ENCODE results near the gene BCL11B.
"Not testable (repeated sequence)": the region's sequence is repeated elsewhere in the genome, so short reads cannot be mapped to it uniquely, and the experiment has no call there.

BCL11B gene

GRCh38 chr14:99194736-99195135, 77.3 kb downstream of the BCL11B start:
- no peak for DNase-seq

DNA sequence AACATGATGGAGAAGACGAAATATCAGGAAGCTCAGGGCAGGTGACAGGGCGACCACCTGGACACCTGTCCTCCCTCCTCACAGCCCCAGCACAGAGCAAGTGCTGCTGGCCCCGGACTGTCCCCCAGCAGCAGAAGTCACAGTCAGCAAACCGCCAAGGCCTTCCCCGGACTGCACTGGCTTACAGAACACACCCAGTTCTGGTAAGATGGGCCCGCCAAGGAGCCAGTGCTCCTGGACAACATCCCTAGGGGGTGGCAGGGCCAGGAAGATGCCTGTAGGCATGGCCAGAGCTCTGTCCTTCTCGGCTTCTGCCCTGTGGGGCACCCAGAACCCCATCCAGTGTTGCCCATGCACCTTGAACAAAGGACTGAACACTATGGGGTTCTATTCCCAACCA, 77.9 kb downstream of the BCL11B start:
- DNase-seq, result no peak

DNA sequence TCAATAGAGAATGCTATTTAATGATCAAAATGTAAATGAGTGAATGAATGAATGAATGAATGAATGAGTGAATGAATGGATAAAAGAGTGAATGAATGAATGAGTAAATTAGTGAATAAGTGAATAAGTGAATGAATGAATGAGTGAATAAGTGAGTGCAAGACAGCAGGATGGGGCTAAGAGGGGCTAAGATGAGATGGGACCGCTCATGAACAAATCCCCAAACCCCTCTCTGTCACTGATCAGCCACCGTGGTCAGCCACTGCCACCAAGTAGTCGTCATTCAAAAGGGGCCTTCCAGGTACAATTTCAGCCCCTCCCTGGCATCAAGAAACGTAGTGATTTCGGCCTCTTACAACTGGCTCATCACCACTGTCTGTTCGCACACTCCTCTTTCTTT, 79.2 kb downstream of the BCL11B start:
- DNase-seq, result no peak

- DNase-seq, result peak; percentile 16
Observed at GRCh38 chr14:99192028-99192621, 79.9 kb downstream of the BCL11B start.

- no peak for DNase-seq
Observed at GRCh38 chr14:99191395-99192027, 80.5 kb downstream of the BCL11B start.

GRCh38 chr14:99190696-99191394, 81.2 kb downstream of the BCL11B start:
- no peak for DNase-seq

GRCh38 chr14:99189201-99189801, 82.7 kb downstream of the BCL11B start:
- no peak for DNase-seq

DNA sequence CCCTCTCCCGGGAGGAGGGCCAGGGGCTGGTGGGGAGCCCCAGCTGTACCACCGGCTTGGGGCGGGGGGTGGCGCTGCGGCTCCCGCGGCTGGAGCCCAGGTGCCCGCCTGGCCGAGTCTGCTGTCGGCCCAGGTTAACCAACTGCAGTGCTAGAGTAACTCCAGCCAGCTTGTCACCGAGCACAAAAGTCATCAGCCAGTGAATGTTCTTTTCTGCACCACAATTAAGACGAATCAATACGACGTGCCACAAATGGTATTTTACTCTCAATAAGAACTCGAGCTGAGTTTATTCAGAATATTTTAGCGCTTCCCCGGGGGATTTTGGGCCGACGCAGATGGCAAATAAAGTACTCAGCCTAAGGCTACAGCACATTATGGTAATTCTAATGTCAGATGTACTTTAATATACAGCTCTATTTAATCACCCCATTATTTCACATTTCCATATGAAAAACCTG, 83.2 kb downstream of the BCL11B start:
- no peak for DNase-seq

- no peak for DNase-seq
Observed at GRCh38 chr14:99187858-99188257, 84.1 kb downstream of the BCL11B start.

DNA sequence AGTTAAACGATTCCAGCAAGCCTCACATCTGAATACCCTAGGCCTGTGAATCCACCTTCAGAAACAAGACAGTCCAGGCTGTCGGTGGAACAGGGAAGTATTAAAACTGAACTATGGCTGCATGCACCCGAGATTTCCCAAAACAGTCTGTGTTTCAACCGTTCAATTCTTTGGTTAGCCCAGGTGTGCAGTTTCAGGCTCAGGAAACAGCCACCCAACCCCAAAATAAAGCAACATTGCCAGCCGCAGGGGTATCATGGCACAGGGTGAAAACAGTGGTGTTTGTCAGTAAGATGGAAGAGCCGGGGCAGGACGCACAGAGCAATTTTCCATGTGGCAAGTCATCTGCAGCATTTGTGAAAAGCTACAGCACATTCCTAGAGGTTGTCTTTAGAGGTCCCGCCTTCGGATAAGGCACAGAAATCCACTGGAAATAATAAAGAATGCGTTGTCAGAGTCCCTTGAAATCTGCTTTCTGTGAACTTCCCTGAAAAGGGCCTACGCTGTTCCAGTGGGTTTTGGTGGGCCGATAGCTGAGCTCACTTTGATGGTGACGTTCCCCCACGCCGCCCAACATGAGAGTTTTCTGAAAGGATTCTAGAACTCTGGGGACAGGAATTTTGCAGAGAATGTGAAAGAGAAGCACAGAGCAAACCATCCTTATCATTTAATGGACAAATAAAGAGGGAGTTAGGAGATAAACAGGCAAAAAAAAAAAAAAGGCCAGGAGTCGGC, 84.9 kb downstream of the BCL11B start:
- no peak for DNase-seq

DNA sequence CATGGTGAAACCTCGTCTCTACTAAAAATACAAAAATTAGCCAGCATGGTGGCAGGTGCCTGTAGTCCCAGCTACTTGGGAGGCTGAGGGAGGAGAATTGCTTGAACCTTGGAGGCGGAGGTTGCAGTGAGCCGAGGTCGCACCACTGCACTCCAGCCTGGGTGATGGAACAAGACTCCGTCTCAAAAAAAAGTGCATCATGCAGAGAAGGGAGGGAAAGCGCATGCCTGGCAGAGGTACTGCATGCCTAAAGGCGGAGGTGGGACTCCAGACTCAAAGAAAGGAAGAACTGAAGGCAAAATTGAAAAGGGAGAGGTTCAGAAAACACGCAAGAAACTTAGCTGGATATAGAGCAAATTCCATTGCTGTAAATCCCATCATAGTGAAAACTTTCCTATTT, 85.7 kb downstream of the BCL11B start:
- DNase-seq, result not testable (repeated sequence)

- DNase-seq, result no peak
Observed at GRCh38 chr14:99185436-99186068, 86.4 kb downstream of the BCL11B start.

DNA sequence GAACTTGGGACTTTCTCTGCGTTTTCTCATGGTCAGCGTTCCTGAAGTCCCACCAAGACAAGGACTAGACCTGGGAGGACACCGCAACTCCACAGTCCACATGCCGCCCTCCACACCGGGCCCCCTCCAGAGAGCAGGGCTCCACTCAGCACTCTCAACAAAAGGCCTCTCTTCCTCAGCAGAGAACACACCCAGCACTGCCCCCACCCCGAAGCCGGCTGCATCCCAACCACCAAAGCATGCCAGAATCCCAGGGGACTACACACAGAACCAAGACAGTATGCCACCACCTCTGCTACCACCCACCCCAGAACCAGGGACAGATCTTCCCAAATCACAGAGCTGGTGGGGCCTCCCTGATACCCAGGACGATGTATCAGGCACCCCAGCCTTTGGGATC, 88.3 kb downstream of the BCL11B start:
- no peak for DNase-seq

DNA sequence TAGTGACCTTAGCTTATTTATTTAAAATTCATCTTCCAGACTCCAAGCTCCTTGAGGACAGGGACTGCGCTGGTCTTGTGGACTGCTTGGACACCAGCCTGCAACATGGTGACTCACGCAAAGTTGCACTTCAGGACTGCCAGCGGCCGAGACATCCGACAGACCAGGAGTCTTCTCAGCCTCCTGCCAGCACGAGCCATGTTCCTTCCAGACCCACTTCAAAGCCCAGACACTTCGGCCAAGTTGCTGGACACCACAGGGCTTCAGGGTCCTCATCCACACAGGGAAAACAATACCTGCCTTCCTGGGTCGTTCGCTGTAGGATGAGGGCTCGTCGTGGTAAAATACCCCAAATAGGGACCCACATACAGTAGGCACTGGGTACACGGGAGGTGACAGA, 88.7 kb downstream of the BCL11B start:
- no peak for DNase-seq

DNA sequence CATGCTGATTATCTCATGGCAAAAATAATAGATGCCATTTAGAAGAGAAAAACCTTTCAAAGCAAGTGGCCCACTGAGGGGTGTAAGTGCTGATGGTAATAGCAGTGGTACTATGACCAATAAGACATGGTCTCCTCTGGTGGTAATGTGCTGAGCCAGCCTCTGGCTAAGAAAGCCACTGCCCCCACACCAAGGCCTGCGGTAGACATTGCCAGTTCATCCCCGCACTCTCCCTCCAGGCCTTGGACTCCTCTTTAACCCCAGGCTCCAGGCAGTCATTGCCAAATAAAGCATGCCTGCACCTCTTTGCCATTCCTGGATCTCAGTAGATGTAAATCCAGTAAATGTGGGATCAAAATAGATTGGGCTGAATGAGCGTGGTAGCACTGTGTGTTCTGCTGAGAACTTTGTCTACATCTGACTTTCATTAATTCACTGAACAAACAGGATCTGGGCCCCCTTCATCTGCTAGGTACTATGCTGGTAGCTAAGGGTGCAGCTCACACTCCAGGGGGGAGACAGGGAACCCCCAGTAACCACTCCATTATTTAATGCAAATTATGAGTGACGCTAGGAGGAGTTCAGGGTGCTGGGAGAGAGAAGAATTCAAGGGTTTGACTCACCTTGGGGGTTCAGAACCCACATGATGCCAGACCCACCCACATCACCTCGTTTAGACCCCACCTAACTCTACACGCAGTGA, 89.3 kb downstream of the BCL11B start:
- DNase-seq, result no peak

DNA sequence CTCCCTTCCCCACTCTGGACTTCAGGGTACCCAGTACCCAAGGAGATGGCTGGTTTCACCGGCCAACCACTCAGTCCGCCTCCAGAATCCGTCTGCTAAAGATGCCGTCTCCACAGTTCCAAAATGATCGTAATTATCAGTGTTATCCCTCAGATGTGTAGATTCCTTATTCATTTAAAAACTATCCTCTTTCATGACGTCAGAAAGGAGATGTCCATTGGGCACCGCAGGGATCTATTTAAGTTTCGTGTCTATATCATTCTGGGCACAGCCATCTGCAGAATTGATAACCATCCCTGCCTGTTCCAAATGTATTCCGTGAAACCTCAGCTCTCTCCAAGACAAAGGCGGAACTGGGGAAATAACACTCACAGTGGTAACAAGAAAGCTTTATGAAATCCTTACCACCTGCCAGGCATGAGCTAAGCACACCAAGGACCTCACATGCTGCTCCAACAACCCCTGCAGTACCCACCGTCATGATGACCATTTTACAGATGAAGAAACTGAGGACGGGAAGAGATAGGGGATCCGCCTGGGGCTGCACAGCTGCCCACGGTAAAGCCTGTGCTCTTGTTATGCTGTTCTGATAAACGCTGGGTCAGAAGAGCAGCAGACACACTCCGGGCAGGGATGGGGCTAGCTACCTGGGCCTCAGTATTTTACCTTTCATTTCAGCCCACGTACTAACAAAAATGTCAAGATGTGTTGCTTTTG, 90.0 kb downstream of the BCL11B start:
- DNase-seq, result no peak

DNA sequence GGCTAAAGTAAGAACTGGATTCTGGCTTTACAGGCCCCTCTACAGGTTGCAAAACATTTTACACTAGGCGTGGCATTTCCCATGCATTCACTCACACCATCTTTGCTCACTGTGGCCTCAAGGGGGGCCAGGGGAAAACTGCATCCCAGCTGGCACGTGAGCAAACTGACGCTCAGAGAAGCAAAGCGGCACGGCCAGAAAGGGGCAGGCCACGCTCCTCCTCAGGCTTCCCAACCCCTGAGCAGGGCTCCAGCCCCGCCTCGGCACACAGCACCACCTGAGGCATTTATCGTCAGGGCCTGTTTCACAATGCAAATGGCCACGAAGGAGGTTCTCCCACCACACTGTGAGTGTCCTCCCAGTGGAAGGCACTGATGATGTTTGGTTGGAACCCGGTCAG, 90.8 kb downstream of the BCL11B start:
- DNase-seq, result no peak

DNA sequence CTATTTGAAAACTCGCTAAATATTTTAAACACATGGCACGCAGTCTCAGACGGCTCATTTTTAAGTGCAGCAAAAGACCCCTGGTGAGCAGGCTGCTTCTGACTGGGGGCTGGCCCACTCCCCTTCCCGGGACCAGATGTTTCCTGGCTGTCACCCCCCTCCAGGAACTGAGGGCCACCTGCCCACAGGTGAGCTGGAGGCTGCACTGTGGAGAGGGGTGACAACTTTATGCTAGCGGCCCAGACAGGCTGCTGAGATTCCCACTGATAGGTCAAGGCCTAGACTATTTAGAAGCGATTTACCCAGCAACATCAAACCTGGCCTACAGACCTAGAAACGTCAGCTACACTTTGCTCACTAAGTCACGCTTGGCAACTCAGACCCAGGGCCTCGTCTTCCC, 92.1 kb downstream of the BCL11B start:
- no peak for DNase-seq

DNA sequence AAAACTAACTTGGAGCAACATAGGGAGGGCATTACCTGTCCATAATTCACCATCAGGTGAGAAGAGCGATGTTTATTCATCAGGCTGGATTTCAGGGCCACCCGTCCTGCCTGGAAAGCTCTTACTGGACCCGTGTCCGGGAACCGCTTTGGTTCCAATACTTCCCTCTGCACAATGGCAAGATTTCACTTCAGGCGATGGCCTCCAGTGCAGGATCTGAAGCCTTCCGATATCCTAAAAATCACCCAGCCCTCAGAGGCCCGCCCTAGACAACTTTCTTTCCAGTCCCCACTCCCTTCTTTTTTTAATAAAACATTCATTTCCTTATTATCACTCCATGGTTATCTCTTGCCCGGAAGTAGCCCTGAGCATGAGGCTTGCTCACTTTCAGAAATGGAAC, 92.5 kb downstream of the BCL11B start:
- DNase-seq, result no peak

DNA sequence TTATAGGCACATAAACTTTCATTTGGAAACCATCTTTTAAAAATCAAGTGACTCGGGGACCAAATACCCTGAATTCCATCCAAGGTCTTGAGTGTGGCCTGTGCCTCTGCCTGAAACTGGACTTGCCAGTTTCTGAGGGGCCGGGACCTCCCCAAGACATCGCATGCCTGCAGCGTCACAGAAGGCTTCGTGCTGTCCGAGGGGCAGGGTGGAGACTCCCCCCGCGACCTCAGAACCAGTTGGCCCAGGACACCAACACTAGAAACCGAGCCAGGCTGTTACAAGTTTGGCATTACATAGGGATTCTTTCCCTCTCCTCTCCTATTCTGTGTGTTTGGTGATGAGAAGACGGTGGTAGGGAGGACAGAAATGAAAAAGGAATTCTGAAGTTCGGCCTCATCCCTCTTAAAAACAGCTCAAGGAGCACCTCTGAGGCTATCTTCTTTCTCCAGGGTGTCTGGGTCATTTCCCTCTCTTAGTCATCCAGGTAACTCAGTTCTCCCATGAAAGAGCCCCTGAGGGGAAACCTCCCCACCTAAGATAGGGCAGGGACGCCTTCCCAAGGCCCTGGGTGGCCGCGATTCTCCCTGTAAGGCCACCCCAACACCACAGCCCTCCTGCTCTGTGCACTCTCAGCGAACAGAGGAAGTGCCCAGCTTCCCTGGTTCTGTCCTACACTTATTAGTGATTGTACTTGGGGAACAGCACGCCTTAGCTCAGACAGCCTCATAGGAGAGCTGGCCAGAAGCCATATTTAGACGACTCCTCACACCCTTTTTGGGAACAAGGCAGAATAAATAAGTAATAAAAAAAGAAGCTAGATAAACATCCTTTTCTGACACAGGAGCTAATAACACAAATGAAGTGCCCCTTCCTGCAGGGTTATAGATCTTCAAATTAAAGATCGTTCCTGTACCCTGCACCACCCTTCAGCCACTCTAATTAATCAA, 93.8 kb downstream of the BCL11B start:
- peak; percentile 13 for DNase-seq
